Fibroblast of lung (primary cell): ENCODE measurements around the gene SEC14L5. TPM values are rescaled to one million over a fixed set of nuclear protein-coding genes. Genes with fewer than 3 reads are reported as not detected.

Source experiments
- DNase-seq, 2 donors: peaks; one replicate each; pipeline versions ENCODE4 v3.0.0 to v3.0.0-alpha.2; 2010; ENCODE audit warnings: low read depth in 2 of 2
- H2AFZ ChIP-seq: 2 replicates; pipeline ENCODE4 v1.5.1; 2012; ENCODE audit warnings: low read length, control low read depth, inconsistent platforms
- H3K27ac ChIP-seq: 2 replicates; pipeline ENCODE4 v1.5.1; 2011; ENCODE audit warnings: low read length, control low read depth; ENCODE audit not compliant: insufficient read depth
- H3K27me3 ChIP-seq: 2 replicates; pipeline ENCODE4 v1.5.1; 2011; ENCODE audit warnings: mild to moderate bottlenecking, low read length; ENCODE audit not compliant: control insufficient read depth, insufficient read depth
- H3K36me3 ChIP-seq: 2 replicates; pipeline ENCODE4 v1.5.1; 2011; ENCODE audit warnings: low read length; ENCODE audit not compliant: control insufficient read depth, insufficient read depth
- H3K4me1 ChIP-seq: 2 replicates; pipeline ENCODE4 v1.5.1; 2011; ENCODE audit warnings: low read length; ENCODE audit not compliant: control insufficient read depth, insufficient read depth; ENCODE audit errors: extremely low read depth
- H3K4me2 ChIP-seq: 2 replicates; pipeline ENCODE4 v1.5.1; 2011; ENCODE audit warnings: low read length, control low read depth; ENCODE audit not compliant: insufficient read depth; ENCODE audit errors: extremely low read depth
- H3K4me3 ChIP-seq, 4 experiments: fragments of 200-600 bp in 1 of 4; sonication (generic) in 1 of 4; replicated peaks in 1 of 4; 2 replicates each; pipeline ENCODE4 v1.5.1; 2011 to 2016; ENCODE audit warnings: low read length in 4 of 4, low read depth in 3 of 4, mild to moderate bottlenecking in 3 of 4, control low read depth in 2 of 4, inconsistent platforms in 1 of 4, mixed read lengths in 1 of 4; ENCODE audit not compliant: insufficient read depth in 1 of 4; ENCODE audit errors: control extremely low read depth in 1 of 4
- H3K79me2 ChIP-seq: 2 replicates; pipeline ENCODE4 v1.5.1; 2012; ENCODE audit warnings: mild to moderate bottlenecking, low read length, inconsistent platforms; ENCODE audit not compliant: control insufficient read depth, insufficient read depth
- H3K9ac ChIP-seq: 2 replicates; pipeline ENCODE4 v1.5.1; 2011; ENCODE audit warnings: mild to moderate bottlenecking, low read length, control low read depth; ENCODE audit not compliant: insufficient read depth
- H3K9me3 ChIP-seq: 2 replicates; pipeline ENCODE4 v1.5.1; 2012; ENCODE audit warnings: low read depth, low read length; ENCODE audit not compliant: control insufficient read depth, insufficient read depth
- H4K20me1 ChIP-seq: 2 replicates; pipeline ENCODE4 v1.5.1; 2011; ENCODE audit warnings: low read length; ENCODE audit not compliant: control insufficient read depth, insufficient read depth; ENCODE audit errors: extremely low read depth
- CTCF ChIP-seq, 2 donors: IDR thresholded peaks in 1 of 2; conservative IDR thresholded peaks in 1 of 2; 1 replicate in 1 of 2; 2 replicates in 1 of 2; pipeline ENCODE4 v1.5.1; 2011 to 2012; ENCODE audit warnings: low read length in 2 of 2, control low read depth in 1 of 2, inconsistent platforms in 1 of 2, low read depth in 1 of 2, mild to moderate bottlenecking in 1 of 2
- EZH2 ChIP-seq: IDR thresholded peaks from 2 replicates; pipeline ENCODE4 v1.5.1; 2012; ENCODE audit warnings: low read length, control low read depth, mild to moderate bottlenecking; ENCODE audit errors: missing control alignments
- polyA plus RNA-seq, 2 donors: library from polyadenylated mRNA; depleted of rRNA in 1 of 2; stranded (reverse) in 1 of 2; unstranded in 1 of 2; fragments of >200 nt; gene quantifications; 2 replicates each; pipeline ENCODE4 v1.2.1, GENCODE V29; 2011 to 2012; ENCODE audit warnings: missing spikeins in 1 of 2
- total RNA-seq: library from RNA; depleted of rRNA; stranded (reverse); fragments of >200 nt; gene quantifications from 2 replicates; pipeline ENCODE4 v1.2.1, GENCODE V29; 2014

The SEC14L5 gene
- total and polyA plus RNA-seq, 2 donors (not counting 1 experiment from before 2014, with no cell fraction given) = 0.05 to 0.99 TPM

DNA sequence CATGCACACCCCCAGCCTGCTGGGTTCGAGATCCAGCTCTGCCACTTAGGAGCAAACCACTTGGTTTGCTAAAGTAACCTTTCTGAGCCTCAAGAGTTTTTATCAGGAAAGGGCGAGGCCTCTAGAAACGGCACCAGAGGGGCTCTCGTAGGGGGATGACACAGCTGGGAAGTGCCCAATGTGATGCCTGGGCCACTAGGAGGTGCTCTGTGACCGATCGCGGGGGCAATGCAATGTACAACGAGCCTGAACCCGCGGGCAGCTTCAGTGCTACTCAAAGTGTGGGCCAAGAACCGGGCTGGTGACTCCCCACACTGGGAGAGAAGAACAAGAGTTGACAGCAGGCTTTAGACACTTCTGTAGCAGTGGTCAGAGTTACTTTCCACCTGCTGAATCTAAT, 98.2 kb downstream of the SEC14L5 start:
- TF ChIP-seq CTCF (conservative IDR thresholded peaks at IDR 0.05 in 1 of 2, IDR thresholded peaks at IDR 0.05 in 1 of 2; ENCODE audit: low read depth in 1 of 2, low read length in 2 of 2) (peak; percentile 33 to 50), EZH2 (no peak)
- Histone ChIP-seq H3K36me3 (no peaks in the 10 kb centered on the region), H3K4me2 (no peak overlapping the region), H3K27ac (no peak overlapping the region), H3K9me3 (no peaks in the 10 kb centered on the region), H2AFZ (no peak overlapping the region), H3K4me1 (no peaks in the 10 kb centered on the region), H3K9ac (no peak overlapping the region), H3K79me2 (no peaks in the 10 kb centered on the region), H3K4me3 (no peak overlapping the region), H3K27me3 (no peaks in the 10 kb centered on the region), H4K20me1 (no peaks in the 10 kb centered on the region)
- no peak for DNase-seq

DNA sequence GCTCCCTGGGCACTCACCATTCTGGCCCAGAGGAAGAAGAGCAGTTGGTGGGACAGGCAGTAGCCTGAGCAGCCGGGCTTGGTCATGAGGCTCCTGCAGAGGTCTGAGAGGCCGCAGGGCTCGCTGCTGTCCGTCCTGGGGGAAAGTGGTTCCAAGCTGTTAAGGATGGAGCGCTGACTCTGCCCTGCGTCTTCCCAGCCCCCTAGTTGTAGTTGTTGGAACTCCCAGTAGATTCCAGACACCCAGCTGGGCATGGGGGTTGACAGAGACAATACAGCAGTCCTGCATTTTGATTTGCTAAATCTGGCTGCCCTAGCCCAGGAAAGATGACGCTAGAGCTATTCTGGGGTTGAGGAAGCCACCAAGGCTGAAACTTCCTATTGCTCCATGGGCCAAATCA, 100.3 kb downstream of the SEC14L5 start:
- Histone ChIP-seq H3K9me3 (no peaks in the 10 kb centered on the region), H3K27ac (no peak overlapping the region), H2AFZ (no peak overlapping the region), H3K4me2 (no peak overlapping the region), H3K4me1 (no peaks in the 10 kb centered on the region), H3K9ac (no peak overlapping the region), H3K27me3 (no peaks in the 10 kb centered on the region), H4K20me1 (no peaks in the 10 kb centered on the region), H3K4me3 (no peak overlapping the region), H3K79me2 (no peaks in the 10 kb centered on the region), H3K36me3 (no peaks in the 10 kb centered on the region)
- TF ChIP-seq CTCF (conservative IDR thresholded peaks at IDR 0.05 in 1 of 2, IDR thresholded peaks at IDR 0.05 in 1 of 2; ENCODE audit: low read depth in 1 of 2, low read length in 2 of 2) (peak in 1 of 2 donors; percentile 26), EZH2 (no peak)
- DNase-seq = peak in 1 of 2 donors; percentile 10

GRCh38 chr16:5059386-5060072, 101.4 kb downstream of the SEC14L5 start:
- Histone ChIP-seq H3K27ac (no peak overlapping the region), H3K4me1 (no peaks in the 10 kb centered on the region), H3K36me3 (no peaks in the 10 kb centered on the region), H4K20me1 (no peaks in the 10 kb centered on the region), H3K27me3 (peaks cover 3% of the 10 kb centered on the region), H2AFZ (no peak overlapping the region), H3K4me3 (no peak overlapping the region), H3K9me3 (no peaks in the 10 kb centered on the region), H3K4me2 (no peak overlapping the region), H3K9ac (no peak overlapping the region), H3K79me2 (no peaks in the 10 kb centered on the region)
- TF ChIP-seq EZH2 (no peak), CTCF (conservative IDR thresholded peaks at IDR 0.05 in 1 of 2, IDR thresholded peaks at IDR 0.05 in 1 of 2; ENCODE audit: low read depth in 1 of 2, low read length in 2 of 2) (no peak)
- no peak for DNase-seq
